Endodermal cell (in vitro differentiated cells): Measurements from ENCODE around the gene IFT122. TPM values are rescaled to one million over a fixed set of nuclear protein-coding genes. Genes with fewer than 3 reads are reported as not detected.
"Not testable (repeated sequence)": the region's sequence is repeated elsewhere in the genome, so short reads cannot be mapped to it uniquely, and the experiment has no call there.

ENCODE experiments used
- DNase-seq: peaks from one replicate; pipeline ENCODE4 v3.0.0-alpha.2; 2017
- H3K27ac ChIP-seq: 2 replicates; pipeline ENCODE4 v1.5.1; 2013; ENCODE audit warnings: mild to moderate bottlenecking, low read depth, low read length, moderate library complexity
- H3K27me3 ChIP-seq: 2 replicates; pipeline ENCODE4 v1.6.1; 2013; ENCODE audit warnings: mild to moderate bottlenecking, low read length, moderate library complexity; ENCODE audit not compliant: insufficient read depth, control insufficient read depth, poor library complexity, severe bottlenecking
- H3K36me3 ChIP-seq: 2 replicates; pipeline ENCODE4 v1.7.0; 2013; ENCODE audit warnings: mild to moderate bottlenecking, low read length, moderate library complexity; ENCODE audit not compliant: control insufficient read depth, insufficient read depth
- H3K4me1 ChIP-seq: one replicate; pipeline ENCODE4 v1.7.0; 2013; ENCODE audit warnings: low read length; ENCODE audit not compliant: control insufficient read depth, insufficient read depth
- H3K4me3 ChIP-seq: 2 replicates; pipeline ENCODE4 v1.5.1; 2013; ENCODE audit warnings: mild to moderate bottlenecking, low read length, moderate library complexity
- H3K9ac ChIP-seq: 2 replicates; pipeline ENCODE4 v1.6.1; 2013; ENCODE audit warnings: mild to moderate bottlenecking, low read length, moderate library complexity; ENCODE audit not compliant: poor library complexity, severe bottlenecking; ENCODE audit errors: extremely low read depth
- H3K9me3 ChIP-seq: 2 replicates; pipeline ENCODE4 v1.6.1; 2013; ENCODE audit warnings: mild to moderate bottlenecking, low read length, moderate library complexity; ENCODE audit not compliant: control insufficient read depth
- H3K27ac Mint-ChIP-seq: 2 replicates; pipeline ENCODE4 v1.8.0; 2020; ENCODE audit warnings: mixed read lengths
- H3K27me3 Mint-ChIP-seq: 2 replicates; pipeline ENCODE4 v1.8.0; 2021; ENCODE audit warnings: mild to moderate bottlenecking, mixed read lengths; ENCODE audit not compliant: insufficient read depth
- H3K36me3 Mint-ChIP-seq: 2 replicates; pipeline ENCODE4 v1.8.0; 2020; ENCODE audit warnings: low read depth, mixed read lengths
- H3K4me1 Mint-ChIP-seq: 2 replicates; pipeline ENCODE4 v1.8.0; 2020; ENCODE audit warnings: mixed read lengths
- H3K4me3 Mint-ChIP-seq: 2 replicates; pipeline ENCODE4 v1.8.0; 2020; ENCODE audit warnings: mild to moderate bottlenecking, moderate library complexity, mixed read lengths
- H3K9me3 Mint-ChIP-seq: 2 replicates; pipeline ENCODE4 v1.8.0; 2020; ENCODE audit warnings: mild to moderate bottlenecking, mixed read lengths
- WGBS, 2 experiments: methylation state at CpG; one replicate each; pipeline versions ENCODE4 v1.1.5 to v1.1.7; 2013; ENCODE audit warnings: missing lambda C conversion rate in 2 of 2, mixed read lengths in 1 of 2; ENCODE audit not compliant: insufficient coverage in 1 of 2, insufficient read length in 1 of 2; 5-methylcytosine and 5-hydroxymethylcytosine counted together
- total RNA-seq, 2 donors: library from RNA; stranded (reverse); fragmentation: NEBNext Ultra II Directional in 1 of 2; extraction: Animal tissue kit (Norgen Biotek cat#: 25700) in 1 of 2; gene quantifications; 2 replicates in 1 of 2; 3 replicates in 1 of 2; pipeline ENCODE4 v1.2.1, GENCODE V29; 2021
- TF ChIP-seq, protein P1 (sequence below): fragments of 200-600 bp; sonication (generic); conservative IDR thresholded peaks from 2 replicates; pipeline ENCODE4 v1.5.0; 2021; ENCODE audit warnings: antibody characterized with exemption, mild to moderate bottlenecking

Gene IFT122
- total RNA-seq, 2 donors from 2014 or later, result 36.0 to 46.6 TPM

DNA sequence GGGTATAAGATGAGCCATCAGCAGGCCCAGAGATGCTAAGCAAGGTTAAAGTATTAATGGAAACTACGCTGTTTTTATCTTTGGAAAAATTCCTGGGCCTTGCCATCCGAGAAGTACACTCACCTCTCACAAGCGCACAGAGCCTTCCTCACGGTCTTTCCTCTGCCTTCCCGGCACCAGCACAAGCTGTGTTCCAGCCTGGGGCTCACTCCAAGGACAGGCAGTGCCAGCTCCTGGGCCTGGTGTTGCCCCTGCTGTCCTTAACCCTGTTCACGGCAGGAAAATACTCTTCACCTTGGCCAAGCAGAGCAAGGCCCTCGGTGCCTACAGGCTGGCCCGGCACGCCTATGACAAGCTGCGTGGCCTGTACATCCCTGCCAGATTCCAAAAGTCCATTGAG is 74.1 kb downstream of the IFT122 start:
- Histone ChIP-seq H3K9me3 (no peaks in the 10 kb centered on the region), H3K4me3 (no peak overlapping the region), H3K27me3 (no peaks in the 10 kb centered on the region), H3K36me3 (peaks cover 19% of the 10 kb centered on the region), H3K4me1 (no peaks in the 10 kb centered on the region), H3K9ac (no peak overlapping the region), H3K27ac (no peak overlapping the region)
- H3K9me3 Mint-ChIP-seq, result no peaks in the 10 kb centered on the region
- H3K4me1 Mint-ChIP-seq, result no peaks in the 10 kb centered on the region
- H3K36me3 Mint-ChIP-seq, result peaks cover 33% of the 10 kb centered on the region
- TF ChIP-seq, protein P1, sequence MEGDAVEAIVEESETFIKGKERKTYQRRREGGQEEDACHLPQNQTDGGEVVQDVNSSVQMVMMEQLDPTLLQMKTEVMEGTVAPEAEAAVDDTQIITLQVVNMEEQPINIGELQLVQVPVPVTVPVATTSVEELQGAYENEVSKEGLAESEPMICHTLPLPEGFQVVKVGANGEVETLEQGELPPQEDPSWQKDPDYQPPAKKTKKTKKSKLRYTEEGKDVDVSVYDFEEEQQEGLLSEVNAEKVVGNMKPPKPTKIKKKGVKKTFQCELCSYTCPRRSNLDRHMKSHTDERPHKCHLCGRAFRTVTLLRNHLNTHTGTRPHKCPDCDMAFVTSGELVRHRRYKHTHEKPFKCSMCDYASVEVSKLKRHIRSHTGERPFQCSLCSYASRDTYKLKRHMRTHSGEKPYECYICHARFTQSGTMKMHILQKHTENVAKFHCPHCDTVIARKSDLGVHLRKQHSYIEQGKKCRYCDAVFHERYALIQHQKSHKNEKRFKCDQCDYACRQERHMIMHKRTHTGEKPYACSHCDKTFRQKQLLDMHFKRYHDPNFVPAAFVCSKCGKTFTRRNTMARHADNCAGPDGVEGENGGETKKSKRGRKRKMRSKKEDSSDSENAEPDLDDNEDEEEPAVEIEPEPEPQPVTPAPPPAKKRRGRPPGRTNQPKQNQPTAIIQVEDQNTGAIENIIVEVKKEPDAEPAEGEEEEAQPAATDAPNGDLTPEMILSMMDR, result no peak
- H3K4me3 Mint-ChIP-seq, result no peak overlapping the region
- H3K27ac Mint-ChIP-seq, result peak overlapping the region; percentile 13
- DNase-seq, result no peak
- WGBS, 2 experiments, result 93 to 96% methylated on average over 10 of the region's 10 CpGs
- H3K27me3 Mint-ChIP-seq, result no peaks in the 10 kb centered on the region

DNA sequence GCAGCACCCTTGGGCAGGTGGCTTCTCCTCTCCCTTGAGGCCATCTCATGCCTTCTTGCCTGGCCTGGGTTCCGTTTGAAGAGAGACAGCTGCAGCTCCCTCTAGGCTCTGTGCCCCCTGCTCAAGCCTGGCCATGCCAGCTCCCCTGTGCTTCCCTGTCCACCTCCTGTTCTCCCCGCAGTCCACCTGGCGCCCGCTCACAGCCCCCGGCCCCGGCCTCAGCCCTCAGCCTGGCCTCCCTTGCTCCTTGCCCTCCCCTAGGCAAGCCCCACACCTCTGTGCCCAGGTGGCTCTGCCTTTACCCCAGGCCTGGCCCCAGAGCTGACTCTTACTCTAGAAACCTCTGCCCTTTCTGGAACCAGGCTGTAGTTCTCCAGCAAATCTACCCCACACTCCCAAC is 74.5 kb downstream of the IFT122 start:
- peaks cover 30% of the 10 kb centered on the region for H3K36me3 Mint-ChIP-seq
- H3K9me3 Mint-ChIP-seq, result no peaks in the 10 kb centered on the region
- no peaks in the 10 kb centered on the region for H3K27me3 Mint-ChIP-seq
- H3K4me1 Mint-ChIP-seq, result no peaks in the 10 kb centered on the region
- no peak for DNase-seq
- no peaks in the 10 kb centered on the region for H3K9me3 ChIP-seq
- H3K36me3 ChIP-seq, result peaks cover 19% of the 10 kb centered on the region
- H3K27ac ChIP-seq, result no peak overlapping the region
- H3K27ac Mint-ChIP-seq, result peak overlapping the region; percentile 70
- H3K27me3 ChIP-seq, result no peaks in the 10 kb centered on the region
- H3K9ac ChIP-seq, result no peak overlapping the region
- 97 to 100% methylated on average over 4 to 6 of the region's 6 CpGs for WGBS, 2 experiments
- no peak overlapping the region for H3K4me3 Mint-ChIP-seq
- TF ChIP-seq, protein P1, result no peak
- no peak overlapping the region for H3K4me3 ChIP-seq
- no peaks in the 10 kb centered on the region for H3K4me1 ChIP-seq

DNA sequence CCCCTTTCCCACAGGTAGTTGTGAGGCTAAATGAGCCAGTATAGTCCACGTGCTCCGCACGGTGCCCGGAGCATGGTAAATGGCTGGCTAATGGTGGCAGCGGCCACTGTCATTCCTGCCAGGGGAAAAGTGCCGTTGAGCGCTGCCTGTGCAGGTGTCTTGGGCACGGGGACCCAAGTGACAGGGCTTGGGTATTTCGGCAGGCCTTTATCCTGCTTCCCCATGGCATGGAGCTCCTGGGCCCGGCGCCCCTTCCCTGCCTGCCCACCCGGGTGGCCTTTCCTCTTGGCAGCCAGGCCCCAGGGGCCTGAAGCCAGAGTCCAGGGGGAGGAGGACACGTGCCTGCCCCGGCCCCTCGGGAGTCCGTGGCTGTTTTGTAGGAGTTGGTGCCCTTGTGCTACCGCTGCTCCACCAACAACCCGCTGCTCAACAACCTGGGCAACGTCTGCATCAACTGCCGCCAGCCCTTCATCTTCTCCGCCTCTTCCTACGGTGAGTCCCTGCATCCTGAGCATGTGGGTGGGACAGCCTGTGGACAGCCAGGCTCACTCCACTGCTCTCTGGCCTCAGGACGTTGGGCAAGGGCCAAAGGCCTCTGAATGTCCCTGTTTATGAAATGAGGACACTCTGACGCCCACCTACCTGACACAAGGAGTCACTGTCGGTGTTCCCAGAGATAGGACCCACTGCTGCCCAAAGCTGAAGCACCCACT is 75.2 kb downstream of the IFT122 start:
- not testable (repeated sequence) for H3K4me3 Mint-ChIP-seq, H3K27ac ChIP-seq, H3K9me3 Mint-ChIP-seq, DNase-seq, H3K27me3 Mint-ChIP-seq, H3K4me1 ChIP-seq, H3K4me1 Mint-ChIP-seq, H3K4me3 ChIP-seq, H3K9me3 ChIP-seq, H3K27me3 ChIP-seq, H3K9ac ChIP-seq
- Mint-ChIP-seq H3K36me3 (peaks cover 30% of the 10 kb centered on the region), H3K27ac (peak overlapping the region; percentile 70)
- 96 to 97% methylated on average over 6 to 18 of the region's 25 CpGs for WGBS, 2 experiments
- peaks cover 19% of the 10 kb centered on the region for H3K36me3 ChIP-seq

DNA sequence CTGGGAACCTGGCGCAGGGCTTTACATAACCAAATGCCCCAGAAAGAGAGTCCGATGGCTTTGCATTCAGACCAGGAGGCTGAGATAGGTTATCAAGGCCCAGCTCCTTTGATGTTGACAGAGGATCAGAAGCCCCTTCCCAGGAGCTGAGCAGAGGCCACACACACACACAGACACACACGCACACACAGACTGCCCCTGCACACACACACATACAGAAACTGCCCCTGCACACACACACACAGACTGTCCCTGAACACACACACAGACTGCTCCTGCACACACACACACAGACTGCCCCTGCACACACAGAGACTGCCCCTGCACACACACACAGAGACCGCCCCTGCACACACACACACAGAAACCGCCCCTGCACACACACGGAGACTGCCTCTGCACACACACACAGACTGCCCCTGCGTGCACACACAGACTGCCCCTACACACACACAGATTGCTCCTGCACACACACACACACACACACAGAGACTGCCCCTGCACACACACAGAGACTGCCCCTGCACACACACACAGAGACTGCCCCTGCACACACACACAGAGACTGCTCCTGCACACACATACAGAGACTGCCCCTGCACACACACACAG is 75.9 kb downstream of the IFT122 start:
- peaks cover 15% of the 10 kb centered on the region for H3K36me3 ChIP-seq
- not testable (repeated sequence) for H3K27me3 Mint-ChIP-seq, H3K4me1 Mint-ChIP-seq, H3K9me3 ChIP-seq, H3K27ac ChIP-seq, H3K4me3 ChIP-seq, H3K4me3 Mint-ChIP-seq, H3K27me3 ChIP-seq, H3K9me3 Mint-ChIP-seq, H3K9ac ChIP-seq, DNase-seq, H3K4me1 ChIP-seq
- H3K27ac Mint-ChIP-seq, result peak overlapping the region; percentile 39
- peaks cover 30% of the 10 kb centered on the region for H3K36me3 Mint-ChIP-seq
- 82 to 97% methylated on average over 2 to 7 of the region's 7 CpGs for WGBS, 2 experiments
